Right hindlimb (tissue), 1 donor: ENCODE results near the gene CT45A6.
"Not testable (repeated sequence)": the region's sequence is repeated elsewhere in the genome, so short reads cannot be mapped to it uniquely, and the experiment has no call there.

Experiments used
- DNase-seq: peaks from one replicate; pipeline ENCODE4 v3.0.0-alpha.2; 2018

CT45A6 gene, protein sequence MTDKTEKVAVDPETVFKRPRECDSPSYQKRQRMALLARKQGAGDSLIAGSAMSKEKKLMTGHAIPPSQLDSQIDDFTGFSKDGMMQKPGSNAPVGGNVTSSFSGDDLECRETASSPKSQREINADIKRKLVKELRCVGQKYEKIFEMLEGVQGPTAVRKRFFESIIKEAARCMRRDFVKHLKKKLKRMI

DNA sequence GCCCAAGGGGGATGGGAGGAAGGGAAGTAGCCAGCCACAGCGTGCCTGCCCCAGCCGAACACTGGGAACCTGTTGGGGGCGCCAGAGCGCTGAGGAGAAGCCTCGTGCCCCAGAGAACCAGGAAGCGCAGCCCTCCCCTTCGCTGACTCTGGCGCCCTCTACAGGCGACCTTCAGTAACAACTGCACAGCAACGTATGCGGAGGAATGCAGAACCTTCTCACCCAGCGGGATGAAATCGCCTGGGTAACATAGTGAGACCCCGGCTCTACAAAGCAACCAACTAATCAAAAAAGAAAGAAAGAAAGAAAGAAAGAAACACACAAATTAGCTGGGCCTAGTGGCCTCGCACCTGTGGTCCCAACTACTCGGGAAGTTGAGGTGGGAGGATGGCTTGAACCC, at the start of gene CT45A6:
Gene CT45A6, minus strand, starts transcription at position 101 of the 400 bp plus-strand sequence. CDS start 3,794 bp downstream, outside the sequence.
- not testable (repeated sequence) for DNase-seq

DNA sequence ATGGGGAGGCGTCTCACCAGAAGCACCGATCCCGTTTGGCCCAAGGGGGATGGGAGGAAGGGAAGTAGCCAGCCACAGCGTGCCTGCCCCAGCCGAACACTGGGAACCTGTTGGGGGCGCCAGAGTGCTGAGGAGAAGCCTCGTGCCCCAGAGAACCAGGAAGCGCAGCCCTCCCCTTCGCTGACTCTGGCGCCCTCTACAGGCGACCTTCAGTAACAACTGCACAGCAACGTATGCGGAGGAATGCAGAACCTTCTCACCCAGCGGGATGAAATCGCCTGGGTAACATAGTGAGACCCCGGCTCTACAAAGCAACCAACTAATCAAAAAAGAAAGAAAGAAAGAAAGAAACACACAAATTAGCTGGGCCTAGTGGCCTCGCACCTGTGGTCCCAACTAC, 34.6 kb upstream of the CT45A6 start, which contains the start of gene CT45A7:
Gene CT45A7, minus strand, starts transcription at position 101 of the 400 bp plus-strand sequence. CDS start 3,747 bp downstream, outside the sequence.
- DNase-seq = not testable (repeated sequence)

DNA sequence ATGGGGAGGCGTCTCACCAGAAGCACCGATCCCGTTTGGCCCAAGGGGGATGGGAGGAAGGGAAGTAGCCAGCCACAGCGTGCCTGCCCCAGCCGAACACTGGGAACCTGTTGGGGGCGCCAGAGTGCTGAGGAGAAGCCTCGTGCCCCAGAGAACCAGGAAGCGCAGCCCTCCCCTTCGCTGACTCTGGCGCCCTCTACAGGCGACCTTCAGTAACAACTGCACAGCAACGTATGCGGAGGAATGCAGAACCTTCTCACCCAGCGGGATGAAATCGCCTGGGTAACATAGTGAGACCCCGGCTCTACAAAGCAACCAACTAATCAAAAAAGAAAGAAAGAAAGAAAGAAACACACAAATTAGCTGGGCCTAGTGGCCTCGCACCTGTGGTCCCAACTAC, 17.3 kb upstream of the CT45A6 start, which contains the start of gene CT45A2:
Gene CT45A2, minus strand, starts transcription at position 101 of the 400 bp plus-strand sequence. CDS start 3,747 bp downstream, outside the sequence.
- DNase-seq = not testable (repeated sequence)

DNA sequence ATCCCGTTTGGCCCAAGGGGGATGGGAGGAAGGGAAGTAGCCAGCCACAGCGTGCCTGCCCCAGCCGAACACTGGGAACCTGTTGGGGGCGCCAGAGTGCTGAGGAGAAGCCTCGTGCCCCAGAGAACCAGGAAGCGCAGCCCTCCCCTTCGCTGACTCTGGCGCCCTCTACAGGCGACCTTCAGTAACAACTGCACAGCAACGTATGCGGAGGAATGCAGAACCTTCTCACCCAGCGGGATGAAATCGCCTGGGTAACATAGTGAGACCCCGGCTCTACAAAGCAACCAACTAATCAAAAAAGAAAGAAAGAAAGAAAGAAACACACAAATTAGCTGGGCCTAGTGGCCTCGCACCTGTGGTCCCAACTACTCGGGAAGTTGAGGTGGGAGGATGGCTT, 17.2 kb downstream of the CT45A6 start, which contains the start of gene CT45A5:
Gene CT45A5, minus strand, starts transcription at position 101 of the 400 bp plus-strand sequence. CDS start 3,774 bp downstream, outside the sequence.
- DNase-seq = not testable (repeated sequence)

DNA sequence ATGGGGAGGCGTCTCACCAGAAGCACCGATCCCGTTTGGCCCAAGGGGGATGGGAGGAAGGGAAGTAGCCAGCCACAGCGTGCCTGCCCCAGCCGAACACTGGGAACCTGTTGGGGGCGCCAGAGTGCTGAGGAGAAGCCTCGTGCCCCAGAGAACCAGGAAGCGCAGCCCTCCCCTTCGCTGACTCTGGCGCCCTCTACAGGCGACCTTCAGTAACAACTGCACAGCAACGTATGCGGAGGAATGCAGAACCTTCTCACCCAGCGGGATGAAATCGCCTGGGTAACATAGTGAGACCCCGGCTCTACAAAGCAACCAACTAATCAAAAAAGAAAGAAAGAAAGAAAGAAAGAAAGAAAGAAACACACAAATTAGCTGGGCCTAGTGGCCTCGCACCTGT, 34.5 kb downstream of the CT45A6 start, which contains the start of gene CT45A3:
Gene CT45A3, minus strand, starts transcription at position 101 of the 400 bp plus-strand sequence. CDS start 3,747 bp downstream, outside the sequence.
- not testable (repeated sequence) for DNase-seq

DNA sequence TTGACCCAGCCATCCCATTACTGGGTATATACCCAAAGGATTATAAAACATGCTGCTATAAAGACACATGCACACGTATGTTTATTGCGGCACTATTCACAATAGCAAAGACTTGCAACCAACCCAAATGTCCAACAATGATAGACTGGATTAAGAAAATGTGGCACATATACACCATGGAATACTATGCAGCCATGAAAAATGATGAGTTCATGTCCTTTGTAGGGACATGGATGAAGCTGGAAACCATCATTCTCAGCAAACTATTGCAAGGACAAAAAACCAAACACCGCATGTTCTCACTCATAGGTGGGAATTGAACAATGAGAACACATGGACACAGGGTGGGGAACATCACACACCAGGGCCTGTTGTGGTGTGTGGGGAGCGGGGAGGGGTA, 57.8 kb downstream of the CT45A6 start:
- DNase-seq = not testable (repeated sequence)
